ENCODE data around the gene HMGN3. TPM values are rescaled to one million over a fixed set of nuclear protein-coding genes. Genes with fewer than 3 reads are reported as not detected.

Gene HMGN3
- total and polyA plus RNA-seq, 2 of the 13 experiments (the other 11 are each of a cell fraction or from before 2014, with no cell fraction given) = 67.9 to 145 TPM

- DNase-seq (ENCODE audit: low spot score) = no peak
- Histone ChIP-seq H3K4me3 (replicated peaks in 1 of 3; ENCODE audit: insufficient read depth in 1 of 3, low read depth in 2 of 3, low read length in 3 of 3) (no peak overlapping the region), H3K27me3 (ENCODE audit: control insufficient read depth in 1 of 2, insufficient read depth in 2 of 2, low read length in 2 of 2) (no peaks in the 10 kb centered on the region), H3K27ac (ENCODE audit: extremely low read length, insufficient read depth, low read length) (no peak overlapping the region), H3K9ac (ENCODE audit: insufficient read depth, low read depth, low read length) (no peak overlapping the region), H2AFZ (ENCODE audit: low read length) (no peak overlapping the region), H4K20me1 (ENCODE audit: insufficient read depth, low read length) (no peaks in the 10 kb centered on the region), H3K9me3 (ENCODE audit: low read length) (no peaks in the 10 kb centered on the region), H3K79me2 (ENCODE audit: insufficient read depth, low read length) (peaks cover 80% of the 10 kb centered on the region), H3K4me2 (ENCODE audit: low read depth, low read length) (no peak overlapping the region), H3K4me1 (ENCODE audit: insufficient read depth, low read length) (peaks cover 50% of the 10 kb centered on the region), H3K36me3 (replicated peaks in 1 of 2; ENCODE audit: control insufficient read depth in 1 of 2, insufficient read depth in 2 of 2, low read length in 2 of 2) (no peaks in the 10 kb centered on the region)
- TF ChIP-seq CHD2 (IDR thresholded peaks at IDR 0.05; ENCODE audit: low read depth, low read length) (no peak), SMAD3 (CRISPR knock-in tag; IDR thresholded peaks at IDR 0.05) (no peak), ZNF646 (CRISPR knock-in tag; IDR thresholded peaks at IDR 0.05) (no peak)
- intact Hi-C loops (cut with micrococcal nuclease; ENCODE audit: unreplicated experiment) (no loop called here), in situ Hi-C loops (cut with HindIII; ENCODE audit: extremely low pct_ligation_motif_present, low pct_unique_long_range_greater_than_20kb) (no loop called here)
- peak; percentile 57 for FAIRE-seq
- CTCF ChIA-PET (ENCODE audit: low intra/inter-chr PET ratio, low total read pairs) = no interaction called here
- no TSS peak for BruUV-seq (replicated peaks)
- ATAC-seq = no peak
- WGBS (ENCODE audit: low lambda C conversion rate) = 92% methylated on average over 3 of the region's 3 CpGs
- POLR2A ChIA-PET = no interaction called here
Observed at GRCh38 chr6:79226660-79227059, 7.8 kb downstream of the HMGN3 start.

Data from HepG2 (cell line).